HepG2 (cell line): ENCODE results near the gene SERPINA3. TPM values are rescaled to one million over a fixed set of nuclear protein-coding genes. Genes with fewer than 3 reads are reported as not detected.

Experiments used
- ATAC-seq: fragments of 200-7000 bp; cut with Tn5 transposase; 3 replicates; pipeline ENCODE4 v1.9.1; 2020; ENCODE audit warnings: mild to moderate bottlenecking, moderate library complexity
- BruUV-seq: library from RNA; stranded (reverse); fragments of 400-500 nt; replicated peaks from 2 replicates; lab custom pipeline; 2021; lab: Mats Ljungman, UMichigan
- CTCF ChIA-PET: fragments of 300-600 bp; formaldehyde crosslinking; extraction: SDS; loops from one replicate; lab custom pipeline; 2021; ENCODE audit warnings: low total read pairs, inconsistent platforms, low intra/inter-chr PET ratio; lab: Yijun Ruan, JAX
- POLR2A ChIA-PET: fragments of 350-600 bp; sonication (Branson Sonifier 250); formaldehyde crosslinking; loops from one replicate; lab custom pipeline; 2020; ENCODE audit warnings: antibody characterized with exemption, inconsistent platforms; lab: Yijun Ruan, JAX
- DNase-seq: peaks from one replicate; pipeline ENCODE4 v3.0.0-alpha.2; 2015; ENCODE audit warnings: low spot score
- FAIRE-seq: peaks from 3 replicates; lab custom pipeline; 2011; peaks lifted over from hg19 to GRCh38; lab: Jason Lieb, UNC
- H2AFZ ChIP-seq: one replicate; pipeline ENCODE4 v1.6.1; 2011; ENCODE audit warnings: low read length, inconsistent platforms
- H3K27ac ChIP-seq: fragments of 300-600 bp; 3 replicates; pipeline ENCODE4 v1.8.0; 2011; ENCODE audit warnings: mixed run types, mild to moderate bottlenecking, mixed read lengths, low read length, inconsistent platforms; ENCODE audit not compliant: insufficient read depth; ENCODE audit errors: extremely low read length
- H3K27me3 ChIP-seq, 2 experiments: fragments of 200-600 bp in 1 of 2; 2 replicates in 1 of 2; 3 replicates in 1 of 2; pipeline versions ENCODE4 v1.6.0 to v1.8.0; 2011; ENCODE audit warnings: low read length in 2 of 2, mild to moderate bottlenecking in 2 of 2, moderate library complexity in 2 of 2, inconsistent platforms in 1 of 2; ENCODE audit not compliant: insufficient read depth in 2 of 2, control insufficient read depth in 1 of 2
- H3K36me3 ChIP-seq, 2 experiments: fragments of 200-600 bp in 1 of 2; replicated peaks in 1 of 2; 2 replicates in 1 of 2; 3 replicates in 1 of 2; pipeline versions ENCODE4 v1.5.1 to v1.8.0; 2011; ENCODE audit warnings: low read length in 2 of 2, inconsistent platforms in 1 of 2; ENCODE audit not compliant: insufficient read depth in 2 of 2, control insufficient read depth in 1 of 2
- H3K4me1 ChIP-seq: 2 replicates; pipeline ENCODE4 v1.5.1; 2012; ENCODE audit warnings: low read length, inconsistent platforms; ENCODE audit not compliant: insufficient read depth
- H3K4me2 ChIP-seq: 2 replicates; pipeline ENCODE4 v1.6.0; 2011; ENCODE audit warnings: low read depth, low read length, inconsistent platforms
- H3K4me3 ChIP-seq, 3 experiments: fragments of 200-600 bp in 1 of 3; sonication (generic), shearing (Covaris generic) in 1 of 3; replicated peaks in 1 of 3; 2 replicates each; pipeline ENCODE4 v1.5.1; 2011 to 2016; ENCODE audit warnings: low read length in 3 of 3, inconsistent platforms in 2 of 3, low read depth in 2 of 3, mild to moderate bottlenecking in 2 of 3, control low read depth in 1 of 3, mixed read lengths in 1 of 3; ENCODE audit not compliant: insufficient read depth in 1 of 3
- H3K79me2 ChIP-seq: one replicate; pipeline ENCODE4 v1.6.1; 2011; ENCODE audit warnings: low read length, inconsistent platforms; ENCODE audit not compliant: insufficient read depth
- H3K9ac ChIP-seq: 2 replicates; pipeline ENCODE4 v1.6.0; 2011; ENCODE audit warnings: mild to moderate bottlenecking, low read depth, low read length, inconsistent platforms; ENCODE audit not compliant: insufficient read depth
- H3K9me3 ChIP-seq: 2 replicates; pipeline ENCODE4 v1.5.1; 2012; ENCODE audit warnings: mild to moderate bottlenecking, low read length
- H4K20me1 ChIP-seq: 2 replicates; pipeline ENCODE4 v1.6.0; 2011; ENCODE audit warnings: inconsistent platforms, mild to moderate bottlenecking, low read length, moderate library complexity; ENCODE audit not compliant: insufficient read depth
- DMAP1 ChIP-seq: IDR thresholded peaks from 2 replicates; pipeline ENCODE4 v1.6.1; 2016
- FOXO1 ChIP-seq: sonication (generic); formaldehyde crosslinking; IDR thresholded peaks from 2 replicates; pipeline ENCODE4 v1.4.0; 2020; ENCODE audit warnings: missing genetic modification reagents
- GATAD1 ChIP-seq: IDR thresholded peaks from 2 replicates; pipeline ENCODE4 v1.6.1; 2016; ENCODE audit warnings: missing genetic modification reagents, missing compliant biosample characterization
- HNRNPUL1 ChIP-seq: fragments of 200-400 bp; formaldehyde crosslinking; IDR thresholded peaks from 2 replicates; pipeline ENCODE4 v1.6.1; 2017; ENCODE audit warnings: low read depth, mild to moderate bottlenecking, low read length, moderate library complexity
- NFYC ChIP-seq: IDR thresholded peaks from 2 replicates; pipeline ENCODE4 v1.6.1; 2016; ENCODE audit warnings: missing genetic modification reagents, missing compliant biosample characterization
- NPAS2 ChIP-seq: sonication (generic); formaldehyde crosslinking; IDR thresholded peaks from 2 replicates; pipeline ENCODE4 v1.8.0; 2022; ENCODE audit warnings: mild to moderate bottlenecking, missing genetic modification reagents, borderline replicate concordance
- RBFOX2 ChIP-seq: fragments of 200-400 bp; formaldehyde crosslinking; IDR thresholded peaks from 2 replicates; pipeline ENCODE4 v1.6.1; 2017; ENCODE audit warnings: low read depth, mild to moderate bottlenecking, low read length
- RELA ChIP-seq: sonication (generic); formaldehyde crosslinking; IDR thresholded peaks from 2 replicates; pipeline ENCODE4 v1.4.0; 2020; ENCODE audit warnings: missing genetic modification reagents
- SOX6 ChIP-seq, 2 experiments: fragments of 450-650 bp in 1 of 2; sonication (generic) in 1 of 2; formaldehyde crosslinking in 1 of 2; IDR thresholded peaks; 2 replicates each; pipeline versions ENCODE4 v1.4.0 to v1.6.1; 2017 to 2020; ENCODE audit warnings: antibody characterized with exemption in 1 of 2, mild to moderate bottlenecking in 1 of 2, missing genetic modification reagents in 1 of 2
- STAT6 ChIP-seq: sonication (generic); formaldehyde crosslinking; IDR thresholded peaks from 2 replicates; pipeline ENCODE4 v1.4.0; 2020; ENCODE audit warnings: missing genetic modification reagents, mild to moderate bottlenecking, borderline replicate concordance
- ZFP82 ChIP-seq: sonication (generic); formaldehyde crosslinking; IDR thresholded peaks from 2 replicates; pipeline ENCODE4 v1.5.1; 2020; ENCODE audit warnings: mild to moderate bottlenecking, missing genetic modification reagents, borderline replicate concordance
- ZIK1 ChIP-seq: sonication (generic); formaldehyde crosslinking; IDR thresholded peaks from 2 replicates; pipeline ENCODE4 v1.5.0; 2020; ENCODE audit warnings: mild to moderate bottlenecking, low read depth, missing genetic modification reagents, borderline replicate concordance
- ZNF782 ChIP-seq: sonication (generic); formaldehyde crosslinking; IDR thresholded peaks from 2 replicates; pipeline ENCODE4 v1.4.0; 2020; ENCODE audit warnings: missing genetic modification reagents, mild to moderate bottlenecking, borderline replicate concordance
- WGBS: methylation state at CpG from one replicate; pipeline ENCODE4 v1.1.6; 2017; ENCODE audit warnings: low lambda C conversion rate; 5-methylcytosine and 5-hydroxymethylcytosine counted together
- in situ Hi-C: cut with HindIII; loops from 2 replicates; pipeline ENCODE4 v1.10.0; 2017; ENCODE audit warnings: low pct_unique_long_range_greater_than_20kb; ENCODE audit not compliant: extremely low pct_ligation_motif_present
- intact Hi-C: fragments of 100-400 bp; cut with micrococcal nuclease; formaldehyde crosslinking; loops from one replicate; pipeline ENCODE4 v1.10.0; 2022; ENCODE audit not compliant: unreplicated experiment
- polyA plus RNA-seq, 8 experiments: library from polyadenylated mRNA; depleted of rRNA in 3 of 8; stranded (reverse) in 7 of 8; unstranded in 1 of 8; fragments of >200 nt; fragmentation: Illumina TruSeq in 4 of 8; extraction: Trizol in 4 of 8; gene quantifications; 2 replicates each; pipeline versions ENCODE4 v1.2.1 to v1.2.3, GENCODE V29; 2011 to 2016; ENCODE audit warnings: low read depth in 4 of 8, missing spikeins in 1 of 8, mixed read lengths in 1 of 8; ENCODE audit not compliant: insufficient read depth in 1 of 8
- total RNA-seq, 5 experiments: library from RNA; depleted of rRNA; stranded (reverse); fragments of >200 nt; fragmentation: Illumina TruSeq; extraction: Trizol; gene quantifications; 2 replicates each; pipeline ENCODE4 v1.2.3, GENCODE V29; 2016; ENCODE audit warnings: low read depth in 1 of 5

SERPINA3 gene
- total and polyA plus RNA-seq, 2 of the 13 experiments (the other 11 are each of a cell fraction or from before 2014, with no cell fraction given) = 825 to 2,200 TPM

GRCh38 chr14:94660306-94660946, 48.2 kb downstream of the SERPINA3 start:
- no peaks in the 10 kb centered on the region for H4K20me1 ChIP-seq
- H3K79me2 ChIP-seq = no peaks in the 10 kb centered on the region
- ChIA-PET POLR2A (no interaction called here), CTCF (no interaction called here)
- H3K27ac ChIP-seq = no peak overlapping the region
- H3K4me2 ChIP-seq = no peak overlapping the region
- in situ Hi-C loops = no loop called here
- no peak overlapping the region for H3K9ac ChIP-seq
- H3K4me3 ChIP-seq = no peak overlapping the region
- H3K9me3 ChIP-seq = no peaks in the 10 kb centered on the region
- ATAC-seq = no peak
- H3K4me1 ChIP-seq = peaks cover 13% of the 10 kb centered on the region; the same call in 1 of the 2 replicates
- no peak for FAIRE-seq
- peaks cover 0 to 16% of the 10 kb centered on the region in 2 experiments; a peak in 3 of 5 replicates for H3K27me3 ChIP-seq
- 38% methylated on average over 8 of the region's 8 CpGs for WGBS
- TF ChIP-seq STAT6 (CRISPR knock-in tag) (no peak), SOX6 (IDR thresholded peaks at IDR 0.05) (no peak), SOX6 (CRISPR knock-in tag; IDR thresholded peaks at IDR 0.05) (no peak), ZIK1 (no peak), NPAS2 (CRISPR knock-in tag) (no peak), ZNF782 (no peak), FOXO1 (CRISPR knock-in tag) (no peak), ZFP82 (CRISPR knock-in tag) (no peak), NFYC (CRISPR knock-in tag) (no peak), RELA (CRISPR knock-in tag) (no peak), DMAP1 (no peak), RBFOX2 (no peak), GATAD1 (no peak), HNRNPUL1 (no peak)
- BruUV-seq = no TSS peak
- no peaks in the 10 kb centered on the region for H3K36me3 ChIP-seq
- DNase-seq = no peak
- H2AFZ ChIP-seq = no peak overlapping the region
- intact Hi-C loops = no loop called here
